Stimulated activated naive CD8-positive, alpha-beta T cell treated with anti-CD3 and anti-CD28 coated beads, Interleukin-15, amount 100 ng/mL, for 72 hours (primary cell): Measurements from ENCODE around the gene SYT13.
A peak's percentile ranks its signal among the peaks of the same experiment; 100 is the strongest.

Experiments used
- ATAC-seq: fragments of 150-1000 bp; cut with Tn5 transposase; 2 replicates; pipeline ENCODE4 v1.10.0; 2021; ENCODE audit warnings: mild to moderate bottlenecking, moderate library complexity
- DNase-seq, 2 donors: peaks; one replicate each; pipeline ENCODE4 v3.0.0; 2021 to 2022
- H3K27ac Mint-ChIP-seq, 2 donors: one replicate each; pipeline ENCODE4 v1.8.0; 2022; ENCODE audit warnings: mild to moderate bottlenecking in 2 of 2, mixed read lengths in 2 of 2, moderate library complexity in 2 of 2
- H3K27me3 Mint-ChIP-seq: one replicate; pipeline ENCODE4 v1.8.0; 2022; ENCODE audit warnings: mixed read lengths
- H3K4me1 Mint-ChIP-seq: one replicate; pipeline ENCODE4 v1.8.0; 2022; ENCODE audit warnings: mild to moderate bottlenecking, mixed read lengths
- H3K4me3 Mint-ChIP-seq, 2 donors: one replicate each; pipeline ENCODE4 v1.8.0; 2022; ENCODE audit warnings: mild to moderate bottlenecking in 2 of 2, mixed read lengths in 2 of 2, moderate library complexity in 1 of 2
- H3K9me3 Mint-ChIP-seq, 2 donors: one replicate each; pipeline ENCODE4 v1.8.0; 2022; ENCODE audit warnings: mixed read lengths in 2 of 2

Gene SYT13

DNA sequence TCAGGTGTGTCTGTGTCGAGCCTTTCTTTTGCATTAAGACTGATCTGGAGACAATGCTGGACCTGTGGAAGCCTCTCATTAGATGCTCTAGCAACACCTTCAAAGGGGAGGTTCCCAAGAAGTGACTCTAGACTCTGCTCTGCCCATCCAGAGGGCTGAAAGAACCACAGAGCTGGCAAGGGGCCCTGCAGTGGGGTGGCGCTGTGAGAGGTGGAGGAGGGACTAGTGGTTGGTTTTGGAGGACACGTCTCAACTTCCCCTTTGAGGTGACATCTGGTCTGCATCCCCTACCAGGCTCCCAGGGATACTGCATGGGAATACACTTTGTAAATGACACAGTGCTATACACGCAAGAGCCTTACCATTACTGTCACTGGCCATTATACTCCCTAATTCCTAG, 34.2 kb upstream of the SYT13 start:
- DNase-seq (no peak), ATAC-seq (no peak)
- Mint-ChIP-seq H3K27ac (no peak overlapping the region), H3K4me1 (no peaks in the 10 kb centered on the region), H3K27me3 (peaks cover 39% of the 10 kb centered on the region), H3K9me3 (no peaks in the 10 kb centered on the region), H3K4me3 (no peak overlapping the region)

DNA sequence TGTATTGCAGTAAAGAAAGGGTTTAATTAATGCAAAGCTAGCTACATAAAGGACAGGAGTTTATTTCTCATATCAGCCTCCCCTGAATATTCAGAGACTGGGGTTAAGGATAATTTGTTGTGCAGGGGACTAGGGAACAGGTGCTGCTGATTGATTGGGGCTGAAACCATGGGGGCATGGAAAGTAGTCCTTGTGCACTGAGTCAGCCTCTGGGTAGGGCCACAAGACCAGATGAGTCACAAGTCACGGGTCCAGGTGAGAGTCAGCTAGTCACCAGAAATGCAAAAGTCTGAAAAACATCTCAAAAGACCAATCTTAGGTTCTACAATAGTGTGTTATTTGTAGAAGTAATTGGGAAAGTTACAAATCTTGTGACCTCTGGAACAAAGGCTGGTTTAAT, 32.9 kb upstream of the SYT13 start:
- Mint-ChIP-seq H3K27me3 (peaks cover 36% of the 10 kb centered on the region), H3K4me1 (no peaks in the 10 kb centered on the region), H3K4me3 (no peak overlapping the region), H3K9me3 (no peaks in the 10 kb centered on the region), H3K27ac (no peak overlapping the region)
- DNase-seq (no peak), ATAC-seq (no peak)

DNA sequence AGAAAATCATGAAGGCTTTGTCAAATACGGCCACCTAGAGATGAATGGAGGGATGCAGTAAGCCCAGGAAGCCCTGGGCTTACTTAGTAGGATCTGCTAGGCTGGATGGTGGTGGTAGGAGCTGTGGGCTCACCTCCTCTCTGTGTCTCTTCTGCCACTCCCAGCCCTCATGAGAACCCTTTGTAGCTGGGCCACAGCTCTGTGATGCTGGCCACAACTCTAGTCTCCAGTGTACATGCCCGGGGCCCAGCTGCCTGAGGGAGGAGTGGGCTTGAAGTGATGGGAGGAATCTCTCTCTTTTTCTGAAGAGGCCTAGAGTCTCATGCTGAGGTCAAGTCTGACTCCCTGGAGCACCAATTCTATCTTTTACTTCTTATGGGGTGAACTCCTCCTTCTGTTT, 32.4 kb upstream of the SYT13 start:
- Mint-ChIP-seq H3K4me3 (no peak overlapping the region), H3K27ac (no peak overlapping the region), H3K4me1 (no peaks in the 10 kb centered on the region), H3K27me3 (peaks cover 38% of the 10 kb centered on the region), H3K9me3 (no peaks in the 10 kb centered on the region)
- no peak for ATAC-seq
- DNase-seq = no peak

DNA sequence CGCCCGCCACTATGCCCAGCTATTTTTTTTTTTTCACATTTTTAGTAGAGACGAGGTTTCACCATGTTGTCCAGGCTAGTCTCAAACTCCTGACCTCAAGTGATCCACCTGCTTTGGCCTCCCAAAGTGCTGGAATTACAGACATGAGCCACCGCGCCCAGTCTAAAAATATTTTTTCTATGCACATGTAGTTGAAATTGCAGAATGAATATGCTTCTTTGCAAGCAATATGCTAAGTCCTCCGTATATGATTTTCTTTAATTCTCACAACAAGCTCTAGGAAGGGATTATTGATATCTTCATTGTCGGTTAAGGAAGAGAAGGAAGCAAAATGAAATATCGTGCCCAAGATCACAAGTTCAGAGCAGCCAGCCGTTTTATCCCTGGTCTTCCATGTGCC, 30.1 kb upstream of the SYT13 start:
- H3K4me3 Mint-ChIP-seq = no peak overlapping the region
- ATAC-seq (no peak), DNase-seq (no peak)
- H3K9me3 Mint-ChIP-seq = no peaks in the 10 kb centered on the region
- H3K27me3 Mint-ChIP-seq = peaks cover 27% of the 10 kb centered on the region
- H3K4me1 Mint-ChIP-seq = no peaks in the 10 kb centered on the region
- no peak overlapping the region for H3K27ac Mint-ChIP-seq

DNA sequence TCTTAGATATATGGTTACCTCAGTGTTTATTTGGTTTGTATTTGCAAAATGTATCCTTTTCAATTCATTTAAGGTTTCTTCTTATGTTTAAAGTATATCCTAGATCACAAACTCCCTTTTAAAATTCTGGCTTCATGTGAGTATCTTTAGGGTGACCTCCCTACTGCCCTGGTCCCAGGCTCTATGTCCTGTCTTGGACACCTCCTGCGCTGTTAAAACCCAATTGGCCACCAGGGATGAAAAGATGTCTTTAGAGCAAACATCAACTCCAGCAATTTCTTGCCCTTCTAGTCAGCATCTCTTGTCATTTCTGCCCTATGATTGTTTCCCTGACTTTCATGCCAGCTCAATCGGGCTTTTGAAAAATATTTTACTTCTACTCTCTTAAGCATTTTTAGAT, 28.8 kb upstream of the SYT13 start:
- Mint-ChIP-seq H3K27me3 (peaks cover 22% of the 10 kb centered on the region), H3K4me3 (no peak overlapping the region), H3K9me3 (no peaks in the 10 kb centered on the region), H3K27ac (no peak overlapping the region), H3K4me1 (no peaks in the 10 kb centered on the region)
- ATAC-seq (no peak), DNase-seq (no peak)

DNA sequence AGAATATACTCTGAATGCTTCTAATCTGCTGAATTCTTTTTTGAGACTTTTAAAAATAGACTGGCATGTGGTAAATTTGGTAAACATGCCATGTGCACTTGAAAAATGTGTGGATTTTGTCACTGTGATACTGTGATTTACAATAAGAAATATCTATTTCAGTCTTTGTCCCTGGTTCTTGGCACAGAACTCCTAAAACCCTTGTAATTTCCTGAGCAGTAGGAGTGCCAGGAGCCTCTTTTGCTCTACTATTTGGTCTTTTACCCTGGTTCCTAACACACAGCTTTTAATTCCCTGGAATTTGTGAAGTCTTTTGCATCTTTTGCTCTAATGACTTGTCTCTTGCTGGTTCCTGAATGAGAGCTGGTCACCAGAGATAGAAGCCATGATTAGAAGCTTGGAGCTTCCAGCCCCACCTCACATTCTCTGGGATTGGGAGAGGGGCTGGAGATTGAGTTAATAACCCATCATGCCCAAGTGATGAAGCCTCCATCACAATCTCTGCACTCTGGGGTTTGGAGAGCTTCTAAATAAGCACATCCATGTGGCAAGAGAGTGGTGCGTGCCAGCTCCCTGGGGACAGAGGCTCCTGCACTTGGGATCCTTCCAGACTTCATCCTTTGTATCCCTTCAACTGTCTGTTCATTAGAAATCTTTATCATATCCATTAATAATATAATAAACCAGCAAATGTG, 27.2 kb upstream of the SYT13 start:
- Mint-ChIP-seq H3K27ac (no peak overlapping the region), H3K27me3 (peaks cover 21% of the 10 kb centered on the region), H3K4me1 (no peaks in the 10 kb centered on the region), H3K4me3 (no peak overlapping the region), H3K9me3 (no peaks in the 10 kb centered on the region)
- ATAC-seq (no peak), DNase-seq (no peak)

DNA sequence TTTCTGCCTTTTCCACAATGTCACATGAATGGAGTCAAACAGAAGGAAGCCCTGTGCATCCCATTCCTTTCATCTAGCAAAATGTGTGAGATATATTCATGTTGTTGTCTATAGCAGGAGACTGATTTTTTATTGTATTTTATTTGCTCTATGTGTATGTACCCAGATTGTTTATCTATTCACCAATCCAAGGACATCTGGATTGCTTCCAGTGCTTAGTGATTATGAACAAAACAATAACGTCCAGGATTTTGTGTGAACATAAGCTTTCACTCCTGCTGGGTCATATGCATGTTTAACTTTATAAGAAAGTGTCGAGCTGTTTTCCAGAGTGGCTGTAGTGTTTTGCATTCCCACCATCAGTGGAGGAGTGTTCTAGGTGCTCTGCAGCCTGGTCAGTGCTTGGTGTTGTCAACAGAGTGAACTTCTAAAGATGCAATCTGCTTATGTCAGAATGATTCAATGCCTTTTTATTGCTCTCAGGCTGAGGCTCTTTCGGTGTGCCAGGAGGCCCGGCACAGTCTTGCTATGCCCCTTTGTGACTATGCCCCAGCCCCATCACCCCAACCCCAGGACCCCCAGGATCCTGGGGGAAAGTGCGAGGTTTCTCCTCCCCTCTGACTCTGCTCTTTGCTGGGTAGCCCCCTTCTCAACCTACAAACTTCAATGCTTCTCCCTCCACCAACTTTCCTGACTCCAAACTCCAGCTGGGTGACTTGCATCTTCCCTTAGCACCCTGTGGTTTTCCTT, 19.9 kb upstream of the SYT13 start:
- Mint-ChIP-seq H3K27me3 (no peaks in the 10 kb centered on the region), H3K9me3 (no peaks in the 10 kb centered on the region), H3K4me3 (no peak overlapping the region), H3K27ac (no peak overlapping the region), H3K4me1 (peaks cover 4% of the 10 kb centered on the region)
- DNase-seq (no peak), ATAC-seq (no peak)

DNA sequence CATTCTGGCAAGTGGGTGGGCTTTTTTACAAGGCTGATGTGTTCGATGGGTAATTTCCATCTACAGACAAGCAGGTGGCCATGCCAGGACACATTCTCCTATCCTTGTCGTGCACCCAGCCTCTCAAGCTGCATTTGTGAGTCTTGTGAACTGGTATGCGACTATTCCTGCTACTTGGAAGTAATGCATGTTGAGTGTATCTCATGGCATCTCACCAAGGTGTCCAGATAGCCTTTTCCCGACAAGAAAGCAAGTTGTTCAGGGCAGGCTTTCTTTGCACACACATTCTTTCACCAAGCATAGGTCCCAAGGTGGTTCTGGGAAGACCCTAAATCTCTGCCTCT, 18.8 kb upstream of the SYT13 start:
- Mint-ChIP-seq H3K27me3 (no peaks in the 10 kb centered on the region), H3K27ac (no peak overlapping the region), H3K9me3 (no peaks in the 10 kb centered on the region), H3K4me3 (no peak overlapping the region), H3K4me1 (peaks cover 4% of the 10 kb centered on the region)
- no peak for ATAC-seq
- no peak for DNase-seq

DNA sequence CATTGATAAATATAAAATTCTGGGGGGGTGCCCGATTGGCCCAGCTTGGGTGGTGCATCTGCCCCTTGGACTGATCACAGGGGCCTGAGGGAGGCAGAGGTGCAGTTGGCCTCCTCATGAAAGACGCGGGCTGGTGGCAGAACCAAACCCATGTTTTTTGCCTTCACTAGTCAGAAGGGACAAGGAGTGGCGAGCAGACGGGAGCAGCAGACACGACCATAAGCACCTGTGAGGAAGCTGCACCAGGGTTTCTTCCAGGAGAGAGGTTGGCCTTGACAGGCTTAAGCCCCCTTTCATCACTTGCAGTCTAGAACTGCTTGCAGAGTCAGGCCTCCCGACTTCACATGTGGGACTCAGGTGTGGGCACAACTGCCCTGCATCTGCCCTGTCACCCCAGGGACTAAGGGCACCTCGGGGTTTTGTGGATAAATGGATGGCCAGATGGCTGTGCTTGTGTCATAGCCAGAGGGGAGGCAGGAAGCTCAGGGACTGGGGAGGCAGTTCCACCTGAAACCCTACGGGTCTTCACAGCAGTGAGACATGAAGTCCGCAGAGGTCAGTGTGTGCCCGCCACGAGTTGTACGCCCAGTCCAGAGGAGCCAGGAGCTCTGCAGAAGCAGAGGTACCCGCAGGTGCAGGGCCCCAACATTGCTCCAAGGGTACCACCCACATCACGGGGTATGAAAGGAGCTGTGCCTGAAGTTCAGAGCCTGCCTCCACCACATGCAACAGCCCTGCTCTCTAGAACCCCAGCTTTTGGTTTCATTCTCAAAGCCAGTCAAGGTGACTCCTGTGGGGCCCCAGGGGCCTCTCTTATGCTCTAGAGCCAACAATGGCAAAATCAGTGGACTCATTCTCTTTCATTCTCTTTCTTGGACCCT, 18.2 kb upstream of the SYT13 start:
- no peaks in the 10 kb centered on the region for H3K27me3 Mint-ChIP-seq
- H3K4me3 Mint-ChIP-seq = no peak overlapping the region
- peaks cover 4% of the 10 kb centered on the region for H3K4me1 Mint-ChIP-seq
- H3K9me3 Mint-ChIP-seq = no peaks in the 10 kb centered on the region
- no peak for ATAC-seq
- H3K27ac Mint-ChIP-seq = no peak overlapping the region
- DNase-seq = no peak

DNA sequence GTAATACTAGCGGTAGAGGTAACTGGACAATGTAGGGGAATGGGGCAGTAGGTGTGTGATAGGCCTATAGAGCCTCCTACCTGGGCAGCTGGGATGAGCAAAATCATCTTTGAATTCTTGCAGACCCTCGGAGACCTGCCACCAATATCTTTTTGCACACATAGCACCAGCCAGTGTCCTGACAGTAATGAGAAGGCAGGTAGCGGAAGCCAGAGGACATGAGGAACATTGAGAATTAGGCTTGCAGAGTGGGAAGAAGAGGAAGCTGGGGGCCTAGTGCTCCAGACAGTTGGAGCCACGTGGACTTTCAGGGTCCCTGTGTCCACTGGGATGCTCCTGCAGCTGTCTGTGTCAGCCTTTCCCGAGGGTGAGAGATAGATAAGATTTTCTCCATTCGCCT, 17.2 kb upstream of the SYT13 start:
- H3K4me3 Mint-ChIP-seq = no peak overlapping the region
- no peak for ATAC-seq

DNA sequence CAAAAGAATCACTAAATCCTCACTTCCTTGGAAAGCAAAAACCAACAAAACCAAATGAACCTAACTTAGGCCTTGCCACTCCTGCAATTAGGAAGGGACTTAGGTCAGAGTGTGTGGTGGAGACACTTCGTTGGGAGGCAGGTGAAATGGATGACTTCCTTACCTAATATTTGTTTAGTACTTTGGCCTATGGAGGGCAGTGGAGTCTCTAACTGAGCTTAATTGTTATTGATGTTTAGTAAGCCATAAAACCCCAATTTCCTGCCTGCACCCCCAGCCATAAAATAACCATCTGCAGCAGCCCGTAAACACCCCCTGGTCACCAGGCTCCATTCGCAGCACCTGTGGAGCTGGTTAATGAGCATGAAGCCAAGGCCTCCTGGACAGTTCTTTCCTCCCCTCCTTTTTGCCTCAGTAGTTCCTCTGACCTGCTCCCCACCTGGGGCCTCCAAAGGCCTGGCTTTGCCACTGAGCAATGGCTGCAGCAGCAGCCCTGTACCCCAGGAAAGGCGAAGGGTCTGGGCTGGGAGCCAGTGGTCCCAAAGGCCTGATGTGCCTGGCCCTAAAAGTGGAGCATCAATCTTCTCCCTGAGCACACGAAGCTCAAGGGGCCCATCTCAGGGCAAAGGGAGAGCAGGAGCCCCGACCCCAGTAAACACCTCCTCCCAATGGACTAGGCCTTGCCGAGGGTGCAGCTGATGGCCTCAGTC, 15.6 kb upstream of the SYT13 start:
- Mint-ChIP-seq H3K4me1 (peaks cover 4% of the 10 kb centered on the region), H3K4me3 (no peak overlapping the region), H3K9me3 (no peaks in the 10 kb centered on the region), H3K27ac (no peak overlapping the region), H3K27me3 (peaks cover 12% of the 10 kb centered on the region)
- no peak for DNase-seq
- ATAC-seq = no peak

More for the DNA sequence above, 17.2 kb upstream of the SYT13 start:
- DNase-seq = no peak
- H3K9me3 Mint-ChIP-seq = no peaks in the 10 kb centered on the region
- peaks cover 4% of the 10 kb centered on the region for H3K4me1 Mint-ChIP-seq
- no peaks in the 10 kb centered on the region for H3K27me3 Mint-ChIP-seq
- H3K27ac Mint-ChIP-seq = no peak overlapping the region

DNA sequence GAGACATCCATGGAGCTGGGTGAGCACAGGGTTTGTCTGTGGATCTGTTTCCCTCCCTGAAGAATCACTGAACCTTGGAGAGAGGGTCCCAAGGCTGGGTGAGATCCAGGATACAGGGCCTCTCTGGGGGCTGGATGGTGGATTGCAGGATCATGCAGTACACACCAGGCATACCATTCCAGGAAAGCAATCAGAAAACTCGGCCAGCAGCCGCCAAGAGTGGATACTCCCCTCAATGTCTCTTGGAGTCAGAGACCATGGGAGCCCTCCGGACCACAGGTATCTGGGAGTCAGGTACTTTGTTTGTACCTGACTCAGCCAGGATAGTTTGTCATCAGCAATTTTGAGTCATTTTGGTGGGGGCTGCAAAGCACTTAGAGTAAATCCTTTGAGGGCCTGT, 14.6 kb upstream of the SYT13 start:
- peaks cover 4% of the 10 kb centered on the region for H3K4me1 Mint-ChIP-seq
- no peak overlapping the region for H3K27ac Mint-ChIP-seq
- H3K4me3 Mint-ChIP-seq = no peak overlapping the region
- H3K9me3 Mint-ChIP-seq = no peaks in the 10 kb centered on the region
- peaks cover 14% of the 10 kb centered on the region for H3K27me3 Mint-ChIP-seq
- ATAC-seq = no peak
- no peak for DNase-seq

DNA sequence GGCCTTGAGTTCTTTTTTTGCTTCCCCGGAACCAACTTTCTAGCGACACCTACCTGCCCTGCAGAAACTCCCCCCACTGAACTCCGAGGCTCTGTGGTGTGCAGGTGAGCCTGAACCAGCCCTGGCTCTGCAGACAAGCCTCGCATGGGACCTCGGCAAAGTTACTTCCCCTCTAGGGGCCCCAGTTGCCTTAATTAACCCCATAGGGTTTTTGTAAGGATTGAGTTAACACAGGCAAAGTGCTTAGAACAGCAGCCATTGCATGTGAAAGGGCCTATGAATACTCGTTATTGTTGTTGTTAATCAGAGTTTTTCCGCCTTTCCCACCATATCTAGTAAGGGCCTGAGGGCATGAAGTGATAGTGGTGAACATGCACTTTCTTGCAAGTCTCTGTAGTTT, 12.6 kb upstream of the SYT13 start:
- no peak overlapping the region for H3K4me3 Mint-ChIP-seq
- H3K27ac Mint-ChIP-seq = peak overlapping the region in 1 of 2 donors; percentile 38
- peaks cover 24% of the 10 kb centered on the region for H3K27me3 Mint-ChIP-seq
- no peaks in the 10 kb centered on the region for H3K9me3 Mint-ChIP-seq
- no peak for ATAC-seq
- DNase-seq = no peak
- H3K4me1 Mint-ChIP-seq = no peaks in the 10 kb centered on the region

DNA sequence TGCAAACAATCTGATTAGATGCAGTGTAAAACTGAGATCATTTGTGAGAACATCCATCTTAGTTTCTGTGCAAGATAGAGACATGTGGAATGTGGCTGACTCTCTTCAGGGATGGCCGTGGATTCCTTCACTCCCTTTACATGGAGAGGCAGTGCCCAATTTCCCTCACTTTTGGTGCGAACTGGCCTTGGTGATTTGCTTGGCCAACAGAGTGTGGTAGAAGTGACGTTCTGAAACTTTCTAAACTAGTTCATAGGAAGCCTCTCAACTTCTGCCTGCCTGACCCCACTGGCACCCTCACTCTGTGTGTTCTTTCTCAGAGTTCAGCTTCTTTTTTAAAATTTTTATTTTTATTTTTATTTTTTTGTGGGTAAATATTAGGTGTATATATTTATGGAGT, 9.9 kb upstream of the SYT13 start:
- no peak overlapping the region for H3K27ac Mint-ChIP-seq
- DNase-seq (no peak), ATAC-seq (no peak)
- H3K4me1 Mint-ChIP-seq = no peaks in the 10 kb centered on the region
- H3K27me3 Mint-ChIP-seq = peaks cover 44% of the 10 kb centered on the region
- H3K4me3 Mint-ChIP-seq = no peak overlapping the region
- no peaks in the 10 kb centered on the region for H3K9me3 Mint-ChIP-seq

DNA sequence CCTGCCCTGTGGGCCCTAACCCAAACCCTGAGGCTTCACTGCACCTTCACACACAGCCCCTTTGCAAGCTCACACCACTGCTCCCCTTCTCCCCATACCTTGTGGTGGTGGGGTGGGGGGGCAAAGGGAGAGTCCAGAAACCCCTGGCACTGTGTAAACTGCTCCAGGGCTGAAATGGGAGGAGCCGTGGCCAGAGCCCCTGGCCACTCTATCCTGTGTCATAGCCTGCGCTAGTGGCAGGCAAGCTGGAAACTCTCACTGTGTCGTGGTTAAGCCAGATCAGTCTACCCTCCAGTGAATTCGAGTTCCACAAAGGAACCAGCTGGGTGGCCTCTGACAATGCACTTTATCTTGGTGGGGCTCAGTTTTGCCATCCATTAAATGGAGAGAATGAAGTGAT, 8.4 kb upstream of the SYT13 start:
- Mint-ChIP-seq H3K4me1 (no peaks in the 10 kb centered on the region), H3K27ac (peak overlapping the region in 1 of 2 donors; percentile 23), H3K4me3 (no peak overlapping the region), H3K27me3 (peaks cover 59% of the 10 kb centered on the region), H3K9me3 (no peaks in the 10 kb centered on the region)
- no peak for ATAC-seq
- DNase-seq = no peak
